Fibroblast of lung (primary cell): ENCODE data around the gene SRD5A3.

Experiments
- CTCF ChIP-seq, 2 donors: IDR thresholded peaks in 1 of 2; conservative IDR thresholded peaks in 1 of 2; 1 replicate in 1 of 2; 2 replicates in 1 of 2; pipeline ENCODE4 v1.5.1; 2011 to 2012; ENCODE audit warnings: low read length in 2 of 2, control low read depth in 1 of 2, inconsistent platforms in 1 of 2, low read depth in 1 of 2, mild to moderate bottlenecking in 1 of 2
- EZH2 ChIP-seq: IDR thresholded peaks from 2 replicates; pipeline ENCODE4 v1.5.1; 2012; ENCODE audit warnings: low read length, control low read depth, mild to moderate bottlenecking; ENCODE audit errors: missing control alignments

DNA sequence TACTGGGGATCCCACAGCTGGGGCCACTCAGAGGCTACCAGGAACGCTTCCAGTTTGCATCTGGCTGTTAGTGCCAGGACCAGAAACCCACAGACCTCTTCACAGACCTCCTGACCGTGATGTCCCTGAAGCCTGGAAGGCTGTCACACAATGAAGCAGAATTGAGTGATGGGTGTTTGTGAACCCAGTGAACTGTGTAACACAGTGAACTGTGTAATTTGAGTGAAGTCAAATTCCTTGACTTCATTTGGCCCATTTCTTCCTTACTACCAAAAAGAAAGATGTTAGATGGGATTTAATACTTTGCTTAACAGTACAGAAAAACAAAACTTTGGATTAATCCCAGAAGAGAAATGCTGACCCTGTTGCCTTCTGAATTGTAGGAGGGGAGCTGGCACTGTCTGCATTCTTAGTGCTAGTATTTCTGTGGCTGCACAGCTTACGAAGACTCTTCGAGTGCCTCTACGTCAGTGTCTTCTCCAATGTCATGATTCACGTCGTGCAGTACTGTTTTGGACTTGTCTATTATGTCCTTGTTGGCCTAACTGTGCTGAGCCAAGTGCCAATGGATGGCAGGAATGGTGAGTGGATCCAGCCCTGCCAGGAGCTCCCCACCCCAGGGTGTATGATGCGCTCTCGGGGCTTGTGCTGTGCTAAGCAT is 17.8 kb downstream of the SRD5A3 start:
- no peak for TF ChIP-seq CTCF (conservative IDR thresholded peaks at IDR 0.05 in 1 of 2, IDR thresholded peaks at IDR 0.05 in 1 of 2; ENCODE audit: low read depth in 1 of 2, low read length in 2 of 2)
- no peak for TF ChIP-seq EZH2
